BE2C (cell line): ENCODE results near the gene PIEZO1.

Source experiments
- DNase-seq: peaks from one replicate; pipeline ENCODE4 v3.0.0-alpha.2; 2020
- H3K27me3 ChIP-seq: fragments of 250-450 bp; sonication (Bioruptor Pico); 2 replicates; pipeline ENCODE4 v1.5.1; 2020; ENCODE audit warnings: mild to moderate bottlenecking
- H3K36me3 ChIP-seq: fragments of 250-450 bp; sonication (Bioruptor Pico); 2 replicates; pipeline ENCODE4 v1.5.1; 2020; ENCODE audit warnings: mild to moderate bottlenecking
- H3K4me1 ChIP-seq: fragments of 250-450 bp; sonication (Bioruptor Pico); 2 replicates; pipeline ENCODE4 v1.5.1; 2020
- H3K4me3 ChIP-seq: 2 replicates; pipeline ENCODE4 v1.5.1; 2011; ENCODE audit warnings: low read depth, low read length
- H3K9me3 ChIP-seq: fragments of 250-450 bp; sonication (Bioruptor Pico); 2 replicates; pipeline ENCODE4 v1.5.1; 2020
- CTCF ChIP-seq: IDR thresholded peaks from 2 replicates; pipeline ENCODE4 v1.5.1; 2012; ENCODE audit warnings: mild to moderate bottlenecking, low read depth, low read length

The PIEZO1 gene

DNA sequence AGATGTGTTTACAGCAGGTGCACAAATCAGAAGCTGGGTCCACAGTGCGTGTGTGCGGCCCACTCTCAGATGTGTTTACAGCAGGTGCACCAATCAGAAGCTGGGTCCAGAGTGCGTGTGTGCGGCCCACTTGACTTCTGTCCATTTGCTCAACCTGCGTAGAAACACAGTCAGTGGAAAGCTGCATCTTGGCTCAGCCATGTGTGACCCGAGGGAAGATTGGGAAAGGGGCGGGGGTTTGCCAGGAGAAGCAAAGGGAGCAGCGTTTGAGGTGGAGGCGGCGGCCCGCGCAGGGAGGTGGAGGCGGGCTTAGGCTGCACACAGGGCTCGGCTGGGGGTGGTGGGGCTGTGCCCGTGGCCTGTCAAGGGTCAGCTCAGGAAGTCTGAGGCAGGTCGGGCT lies 74.5 kb downstream of the PIEZO1 start:
- Histone ChIP-seq H3K36me3 (peaks cover 22% of the 10 kb centered on the region), H3K9me3 (no peaks in the 10 kb centered on the region), H3K4me3 (no peak overlapping the region), H3K4me1 (no peaks in the 10 kb centered on the region), H3K27me3 (no peaks in the 10 kb centered on the region)
- TF ChIP-seq CTCF = no peak
- DNase-seq = no peak

DNA sequence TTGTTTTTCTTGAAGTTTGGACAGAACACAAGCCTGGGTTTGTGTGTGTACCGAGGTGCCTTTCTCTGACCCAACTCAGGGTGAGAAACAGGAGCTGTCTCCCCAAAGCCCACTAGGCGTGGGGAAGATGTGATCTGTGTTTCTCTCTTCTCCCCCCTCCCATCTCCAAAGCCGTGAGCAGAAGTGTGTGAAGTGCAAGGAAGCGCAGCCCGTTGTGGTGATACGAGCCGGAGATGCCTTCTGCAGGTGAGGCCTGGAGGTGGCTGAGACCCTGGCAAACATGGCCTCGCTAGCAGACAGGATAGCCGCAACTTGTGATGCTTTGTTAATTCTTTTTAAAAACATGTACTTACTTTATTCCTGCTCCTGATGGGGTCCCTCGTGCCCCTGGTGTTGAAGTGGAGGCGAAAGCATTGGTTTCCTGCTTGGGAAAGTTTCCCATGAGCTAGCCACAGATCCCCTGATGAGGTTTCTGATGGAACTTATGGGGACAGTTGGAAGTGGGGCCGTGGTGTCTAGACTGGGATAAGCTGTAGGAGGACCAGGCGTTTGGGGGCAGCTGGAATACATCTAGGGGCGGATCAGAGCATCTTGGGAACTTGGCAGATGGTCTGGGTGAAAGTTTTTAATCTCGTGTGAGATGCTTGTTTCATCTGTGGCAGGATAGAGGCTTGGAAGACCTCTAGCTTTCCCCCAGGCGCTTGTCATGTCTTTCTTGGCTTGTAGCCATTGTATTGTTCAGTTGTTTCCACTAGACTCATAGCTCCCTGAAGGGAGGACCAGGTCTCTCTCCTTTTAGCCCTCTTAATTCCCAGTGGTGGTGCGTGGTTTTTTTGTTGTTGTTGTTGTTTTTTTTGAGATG lies 77.8 kb downstream of the PIEZO1 start:
- Histone ChIP-seq H3K36me3 (peaks cover 5% of the 10 kb centered on the region; the same call in 1 of the 2 replicates), H3K4me3 (peak overlapping the region; percentile 82), H3K27me3 (no peaks in the 10 kb centered on the region), H3K4me1 (no peaks in the 10 kb centered on the region), H3K9me3 (no peaks in the 10 kb centered on the region)
- no peak for TF ChIP-seq CTCF
- no peak for DNase-seq

GRCh38 chr16:88706229-88706964 lies 78.6 kb downstream of the PIEZO1 start, which contains the start of the genes CTU2 and RNF166:
Gene CTU2 (plus strand): TSS chr16:88706503. CDS start chr16:88706531, 28 bp downstream.
Gene RNF166 (minus strand): TSS chr16:88706408. CDS start chr16:88706325, 83 bp downstream.
- Histone ChIP-seq H3K36me3 (peaks cover 5% of the 10 kb centered on the region), H3K4me1 (no peaks in the 10 kb centered on the region), H3K9me3 (no peaks in the 10 kb centered on the region), H3K27me3 (no peaks in the 10 kb centered on the region), H3K4me3 (peak within 1 kb of the TSS; percentile 82)
- peak; percentile 95 for DNase-seq
- no peak for TF ChIP-seq CTCF

- peaks cover 5% of the 10 kb centered on the region for H3K36me3 ChIP-seq
- peak overlapping the region; percentile 82 for H3K4me3 ChIP-seq
- no peaks in the 10 kb centered on the region for H3K27me3 ChIP-seq
- TF ChIP-seq CTCF = no peak
- H3K9me3 ChIP-seq = no peaks in the 10 kb centered on the region
- no peak for DNase-seq
- no peaks in the 10 kb centered on the region for H3K4me1 ChIP-seq
Measured at GRCh38 chr16:88705801-88706228, 79.2 kb downstream of the PIEZO1 start.

DNA sequence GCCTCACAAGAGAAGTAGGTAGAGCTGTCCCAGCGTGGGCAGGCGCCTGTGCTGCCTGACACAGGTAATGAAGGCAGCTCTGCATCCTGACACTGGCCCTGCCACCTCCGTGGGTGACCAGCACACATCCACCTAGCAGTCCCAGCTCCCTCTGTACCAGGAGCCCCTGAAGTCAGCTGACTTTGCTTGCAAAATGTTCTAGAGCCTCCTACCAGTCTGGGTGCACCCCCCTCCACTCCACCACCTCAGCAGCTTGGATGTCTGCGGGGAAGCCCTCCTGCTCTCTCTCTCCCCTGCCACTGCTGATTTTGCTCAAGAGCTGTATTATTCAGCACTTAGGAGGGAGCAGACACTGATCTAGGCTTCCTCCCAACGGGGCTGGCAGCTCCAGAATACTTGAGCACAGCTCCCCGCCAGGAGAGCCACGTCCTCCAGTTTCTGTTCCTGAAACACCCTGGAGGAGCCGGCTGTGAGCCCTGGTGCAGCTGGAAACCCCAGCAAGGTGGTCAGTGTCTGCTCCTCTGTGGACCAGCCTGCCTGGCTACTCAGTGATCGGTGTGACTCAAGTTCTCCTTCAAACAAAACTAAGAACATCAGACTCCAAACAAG lies 79.8 kb downstream of the PIEZO1 start:
- no peak for TF ChIP-seq CTCF
- H3K4me1 ChIP-seq = no peaks in the 10 kb centered on the region

More for the DNA sequence above, 79.8 kb downstream of the PIEZO1 start:
- Histone ChIP-seq H3K27me3 (no peaks in the 10 kb centered on the region), H3K36me3 (peaks cover 5% of the 10 kb centered on the region), H3K4me3 (peak overlapping the region; percentile 82), H3K9me3 (no peaks in the 10 kb centered on the region)
- DNase-seq = no peak
